ENCODE measurements around the gene TMEM258.

The TMEM258 gene

GRCh38 chr11:61768376-61769076 is 23.9 kb downstream of the TMEM258 start:
- H3K27ac ChIP-seq = no peak overlapping the region
- TF ChIP-seq ZFX (IDR thresholded peaks at IDR 0.05; ENCODE audit: borderline replicate concordance) = no peak
- TF ChIP-seq CTCF (IDR thresholded peaks at IDR 0.05) = no peak

GRCh38 chr11:61766353-61766841 is 26.0 kb downstream of the TMEM258 start:
- H3K27ac ChIP-seq = no peak overlapping the region

GRCh38 chr11:61765550-61766253 is 26.7 kb downstream of the TMEM258 start:
- TF ChIP-seq ZFX (IDR thresholded peaks at IDR 0.05; ENCODE audit: borderline replicate concordance) (no peak), CTCF (IDR thresholded peaks at IDR 0.05) (no peak)
- H3K27ac ChIP-seq = no peak overlapping the region

More at GRCh38 chr11:61766353-61766841, 26.0 kb downstream of the TMEM258 start:
- TF ChIP-seq CTCF (IDR thresholded peaks at IDR 0.05) (no peak), ZFX (IDR thresholded peaks at IDR 0.05; ENCODE audit: borderline replicate concordance) (no peak)

GRCh38 chr11:61764606-61765260 is 27.7 kb downstream of the TMEM258 start:
- H3K27ac ChIP-seq = no peak overlapping the region
- TF ChIP-seq ZFX (IDR thresholded peaks at IDR 0.05; ENCODE audit: borderline replicate concordance) (no peak), CTCF (IDR thresholded peaks at IDR 0.05) (no peak)

GRCh38 chr11:61763930-61764605 is 28.3 kb downstream of the TMEM258 start:
- H3K27ac ChIP-seq = no peak overlapping the region
- TF ChIP-seq ZFX (IDR thresholded peaks at IDR 0.05; ENCODE audit: borderline replicate concordance) (no peak), CTCF (IDR thresholded peaks at IDR 0.05) (no peak)

GRCh38 chr11:61762798-61763197 is 29.6 kb downstream of the TMEM258 start:
- H3K27ac ChIP-seq = no peak overlapping the region
- no peak for TF ChIP-seq CTCF (IDR thresholded peaks at IDR 0.05)
- no peak for TF ChIP-seq ZFX (IDR thresholded peaks at IDR 0.05; ENCODE audit: borderline replicate concordance)
